GM23248 (cell line): Measurements from ENCODE around the gene STMN1. TPM values are rescaled to one million over a fixed set of nuclear protein-coding genes. Genes with fewer than 3 reads are reported as not detected.

Experiments used
- DNase-seq: peaks from one replicate; pipeline ENCODE4 v3.0.0-alpha.2; 2015
- H2AFZ ChIP-seq: fragments of 200-600 bp; sonication (generic); 2 replicates; pipeline ENCODE4 v1.6.1; 2016; ENCODE audit warnings: antibody characterized with exemption
- H3F3A ChIP-seq: fragments of 200-600 bp; sonication (generic); 2 replicates; pipeline ENCODE4 v1.6.1; 2016; ENCODE audit warnings: mild to moderate bottlenecking, antibody characterized with exemption, mixed run types; ENCODE audit not compliant: insufficient read depth
- H3K27ac ChIP-seq: fragments of 200-600 bp; sonication (generic); 2 replicates; pipeline ENCODE4 v1.5.1; 2016; ENCODE audit warnings: mild to moderate bottlenecking
- H3K27me3 ChIP-seq: fragments of 200-600 bp; sonication (generic); replicated peaks from 2 replicates; pipeline ENCODE4 v1.6.1; 2016; ENCODE audit warnings: mild to moderate bottlenecking; ENCODE audit not compliant: insufficient read depth
- H3K36me3 ChIP-seq: fragments of 200-600 bp; sonication (generic); 2 replicates; pipeline ENCODE4 v1.6.1; 2016; ENCODE audit warnings: low read depth, mild to moderate bottlenecking
- H3K4me1 ChIP-seq: fragments of 200-600 bp; sonication (generic); 2 replicates; pipeline ENCODE4 v1.6.1; 2016; ENCODE audit warnings: mild to moderate bottlenecking; ENCODE audit not compliant: insufficient read depth
- H3K4me2 ChIP-seq: fragments of 200-600 bp; sonication (generic); one replicate; pipeline ENCODE4 v1.6.1; 2016; ENCODE audit warnings: mild to moderate bottlenecking; ENCODE audit not compliant: unreplicated experiment
- H3K4me3 ChIP-seq: fragments of 200-600 bp; sonication (generic); 2 replicates; pipeline ENCODE4 v1.5.1; 2016; ENCODE audit warnings: mild to moderate bottlenecking
- H3K79me2 ChIP-seq: fragments of 200-600 bp; sonication (generic); 2 replicates; pipeline ENCODE4 v1.6.1; 2016; ENCODE audit warnings: mild to moderate bottlenecking; ENCODE audit not compliant: insufficient read depth
- H3K9ac ChIP-seq: fragments of 200-600 bp; sonication (generic); 2 replicates; pipeline ENCODE4 v1.6.1; 2016; ENCODE audit warnings: mild to moderate bottlenecking
- H3K9me2 ChIP-seq: fragments of 200-600 bp; sonication (generic); 2 replicates; pipeline ENCODE4 v1.6.1; 2016; ENCODE audit warnings: mixed run types, mild to moderate bottlenecking, moderate library complexity; ENCODE audit not compliant: insufficient read depth
- H3K9me3 ChIP-seq: fragments of 200-600 bp; sonication (generic); one replicate; pipeline ENCODE4 v1.6.1; 2017; ENCODE audit warnings: low read depth
- H4K20me1 ChIP-seq: fragments of 200-600 bp; sonication (generic); 2 replicates; pipeline ENCODE4 v1.6.0; 2016; ENCODE audit not compliant: insufficient read depth
- EZH2 ChIP-seq: fragments of 200-600 bp; sonication (generic); IDR thresholded peaks from 2 replicates; pipeline ENCODE4 v1.6.1; 2018; ENCODE audit warnings: antibody characterized with exemption, mild to moderate bottlenecking; ENCODE audit not compliant: insufficient read depth, poor library complexity, severe bottlenecking
- EZH2phosphoT487 ChIP-seq: fragments of 200-600 bp; sonication (generic); IDR thresholded peaks from 2 replicates; pipeline ENCODE4 v1.6.1; 2018; ENCODE audit warnings: antibody characterized with exemption, moderate library complexity, mild to moderate bottlenecking, low read depth; ENCODE audit not compliant: insufficient read depth
- WGBS, 2 experiments: methylation state at CpG; one replicate each; pipeline ENCODE4 v1.1.6; 2015 to 2017; ENCODE audit warnings: low lambda C conversion rate in 2 of 2, low coverage in 1 of 2; ENCODE audit errors: missing lambda C conversion rate in 2 of 2; 5-methylcytosine and 5-hydroxymethylcytosine counted together
- in situ Hi-C: fragments of 300-500 bp; cut with MboI; formaldehyde crosslinking; loops from 2 replicates; pipeline ENCODE4 v1.15.0; 2020
- polyA plus RNA-seq: library from polyadenylated mRNA; unstranded; fragments of >200 nt; fragmentation: Nextera tagmentation; extraction: Ambion mirVana; gene quantifications from 2 replicates; pipeline ENCODE4 v1.2.1, GENCODE V29; 2016
- total RNA-seq: library from RNA; depleted of rRNA; stranded (reverse); fragments of >200 nt; shearing (Covaris generic); gene quantifications from 2 replicates; pipeline ENCODE4 v1.2.3, GENCODE V29; 2014; rRNA removed

STMN1 gene
- total RNA-seq (44.8 and 45.2 TPM in 2 replicates), polyA plus RNA-seq (299 and 301 TPM in 2 replicates)

GRCh38 chr1:25905680-25906643 lies at the start of gene STMN1:
STMN1 (minus strand) TSS chr1:25906419; CDS start chr1:25904676, 1,743 bp downstream.
- H3K27me3 ChIP-seq: no peaks in the 10 kb centered on the region
- DNase-seq: peak; percentile 92
- H3K4me3 ChIP-seq: peak within 1 kb of the TSS; percentile 87
- in situ Hi-C loops: no loop called here
- H3K79me2 ChIP-seq: peaks cover 37% of the 10 kb centered on the region
- TF ChIP-seq EZH2 (no peak), EZH2phosphoT487 (no peak)
- H3F3A ChIP-seq: peaks cover 37% of the 10 kb centered on the region
- H3K9me3 ChIP-seq: no peaks in the 10 kb centered on the region
- 0 out of 2 replicates have a peak, but pooled peaks cover 5% of the 10 kb centered on the region for H3K36me3 ChIP-seq
- H2AFZ ChIP-seq: peak within 1 kb of the TSS; percentile 94
- peaks cover 12% of the 10 kb centered on the region for H3K4me1 ChIP-seq
- peak within 1 kb of the TSS; percentile 89 for H3K27ac ChIP-seq
- WGBS, 2 experiments: 1 to 3% methylated on average over 28 to 85 of the region's 102 CpGs
- H3K4me2 ChIP-seq: peak within 1 kb of the TSS; percentile 93
- H3K9me2 ChIP-seq: no peaks in the 10 kb centered on the region
- no peaks in the 10 kb centered on the region for H4K20me1 ChIP-seq
- peak within 1 kb of the TSS; percentile 88 for H3K9ac ChIP-seq

GRCh38 chr1:25955553-25955952 lies 49.3 kb upstream of the STMN1 start:
- no peaks in the 10 kb centered on the region for H3K27me3 ChIP-seq
- H3K9me2 ChIP-seq: no peaks in the 10 kb centered on the region
- H3K9me3 ChIP-seq: no peaks in the 10 kb centered on the region
- H3K79me2 ChIP-seq: no peaks in the 10 kb centered on the region
- H3K27ac ChIP-seq: no peak overlapping the region
- H4K20me1 ChIP-seq: no peaks in the 10 kb centered on the region
- H3K9ac ChIP-seq: no peak overlapping the region
- H3K4me1 ChIP-seq: peaks cover 23% of the 10 kb centered on the region
- DNase-seq: no peak
- TF ChIP-seq EZH2 (no peak), EZH2phosphoT487 (no peak)
- H3K4me2 ChIP-seq: no peak overlapping the region
- no peak overlapping the region for H3K4me3 ChIP-seq
- H3F3A ChIP-seq: peaks cover 18% of the 10 kb centered on the region
- in situ Hi-C loops: no loop called here
- H2AFZ ChIP-seq: no peak overlapping the region
- H3K36me3 ChIP-seq: no peaks in the 10 kb centered on the region

GRCh38 chr1:25954282-25954938 lies 48.2 kb upstream of the STMN1 start:
- peak; percentile 8 for DNase-seq
- WGBS, 2 experiments: 75 to 78% methylated on average over 10 of the region's 10 CpGs
- Histone ChIP-seq H3K4me3 (no peak overlapping the region), H3F3A (peaks cover 18% of the 10 kb centered on the region), H3K27me3 (no peaks in the 10 kb centered on the region), H3K9ac (no peak overlapping the region), H3K4me1 (peaks cover 23% of the 10 kb centered on the region), H3K79me2 (no peaks in the 10 kb centered on the region), H4K20me1 (no peaks in the 10 kb centered on the region), H2AFZ (no peak overlapping the region), H3K9me3 (no peaks in the 10 kb centered on the region), H3K27ac (no peak overlapping the region), H3K36me3 (no peaks in the 10 kb centered on the region), H3K9me2 (no peaks in the 10 kb centered on the region), H3K4me2 (no peak overlapping the region)
- no peak for TF ChIP-seq EZH2
- TF ChIP-seq EZH2phosphoT487: no peak
- in situ Hi-C loops: no loop called here

- Histone ChIP-seq H4K20me1 (no peaks in the 10 kb centered on the region), H3K9me3 (no peaks in the 10 kb centered on the region), H3F3A (peaks cover 6% of the 10 kb centered on the region; the same call in 1 of the 2 replicates), H3K36me3 (no peaks in the 10 kb centered on the region), H3K27me3 (no peaks in the 10 kb centered on the region), H3K27ac (0 out of 2 replicates have a peak overlapping the region, but pooled peaks have one; percentile 5), H2AFZ (no peak overlapping the region), H3K79me2 (no peaks in the 10 kb centered on the region), H3K4me3 (no peak overlapping the region), H3K9me2 (no peaks in the 10 kb centered on the region), H3K4me2 (no peak overlapping the region), H3K4me1 (peaks cover 10% of the 10 kb centered on the region), H3K9ac (no peak overlapping the region)
- TF ChIP-seq EZH2 (no peak), EZH2phosphoT487 (no peak)
- in situ Hi-C loops: no loop called here
- 13 to 14% methylated on average over 4 of the region's 4 CpGs for WGBS, 2 experiments
- peak; percentile 55 for DNase-seq
These were observed 46.7 kb upstream of the STMN1 start for GRCh38 chr1:25952841-25953401.
